Ovary (tissue), 9 donors: ENCODE results near the gene CCDC28A. TPM values are rescaled to one million over a fixed set of nuclear protein-coding genes. Genes with fewer than 3 reads are reported as not detected.
A peak's percentile ranks its signal among the peaks of the same experiment; 100 is the strongest.

ENCODE experiments used
- DNase-seq, 5 donors: peaks; one replicate each; pipeline ENCODE4 v3.0.0-alpha.2; 2019 to 2020
- H3K27ac ChIP-seq, 2 donors: fragments of 200-600 bp; one replicate each; pipeline versions ENCODE4 v1.5.1 to v1.8.0; 2019 to 2022
- H3K27me3 ChIP-seq: fragments of 200-600 bp; one replicate; pipeline ENCODE4 v1.8.0; 2022
- H3K36me3 ChIP-seq: fragments of 200-600 bp; sonication (generic); one replicate; pipeline ENCODE4 v1.5.1; 2019
- H3K4me1 ChIP-seq: one replicate; pipeline ENCODE4 v1.8.1; 2013; ENCODE audit warnings: mild to moderate bottlenecking, moderate library complexity; ENCODE audit not compliant: insufficient read depth
- H3K4me3 ChIP-seq: fragments of 200-600 bp; sonication (generic); one replicate; pipeline ENCODE4 v1.5.1; 2017
- H3K9me3 ChIP-seq, 2 donors: fragments of 200-600 bp in 1 of 2; sonication (generic) in 1 of 2; one replicate each; pipeline versions ENCODE4 v1.5.1 to v1.8.1; 2013 to 2019; ENCODE audit warnings: mild to moderate bottlenecking in 1 of 2, moderate library complexity in 1 of 2
- CTCF ChIP-seq, 3 donors: fragments of 450-650 bp in 2 of 3; fragments of 200-600 bp in 1 of 3; IDR thresholded peaks; one replicate each; pipeline versions ENCODE4 v1.5.1 to v1.8.0; 2016 to 2022; ENCODE audit warnings: antibody characterized with exemption in 3 of 3, mild to moderate bottlenecking in 1 of 3
- EP300 ChIP-seq: sonication (generic); formaldehyde crosslinking; IDR thresholded peaks from one replicate; pipeline ENCODE4 v1.6.1; 2017; ENCODE audit warnings: antibody characterized with exemption
- POLR2A ChIP-seq: fragments of 450-650 bp; IDR thresholded peaks from one replicate; pipeline ENCODE4 v1.6.1; 2017; ENCODE audit warnings: antibody characterized with exemption, mild to moderate bottlenecking, moderate library complexity
- WGBS, 3 donors: extraction: QIAGEN DNeasy Blood & Tissue Kit in 1 of 3; methylation state at CpG; one replicate each; pipeline versions ENCODE4 v1.1.5 to v1.1.7; 2013 to 2017; 5-methylcytosine and 5-hydroxymethylcytosine counted together
- intact Hi-C, 4 donors: fragments of 100-400 bp; cut with DNase I; formaldehyde crosslinking; loops; one replicate each; pipeline versions ENCODE4 v1.11.0 to v1.15.1; 2022 to 2023
- polyA plus RNA-seq, 2 donors: library from polyadenylated mRNA; stranded (reverse); fragments of 200-250 nt in 1 of 2; fragments of 350-450 nt in 1 of 2; fragmentation: Illumina TruSeq in 1 of 2; extraction: RNeasy Lipid Tissue Mini Kit (QIAGEN cat#74804) in 1 of 2; gene quantifications; one replicate each; pipeline ENCODE4 v1.2.3, GENCODE V29; 2013 to 2014
- total RNA-seq, 7 donors: library from RNA; depleted of rRNA in 2 of 7; stranded (reverse); fragments of >200 nt in 2 of 7; fragmentation: NEBNext Ultra II Directional in 3 of 7; extraction: Animal tissue kit (Norgen Biotek cat#: 25700) in 3 of 7; gene quantifications; one replicate each; pipeline versions ENCODE4 v1.1.0 to v1.2.4, GENCODE V29; 2016 to 2023
- donor health status: DM: no; HTN: no; CAD: no; lungs with moderate emphysema.
- donor health status: DM: no; HTN: no; CAD: no.
- donor health status: Bipolar disorder and iron deficiency.
- donor health status: DM: yes; HTN: yes; CAD: no.
- donor health status: DM: no; HTN: no; CAD: no.
- donor health status: DM: yes; HTN: yes; CAD: no.

CCDC28A gene
- total and polyA plus RNA-seq, 9 donors = 6.4 to 26.8 (median 14.0) TPM

- no peak for TF ChIP-seq CTCF (IDR thresholded peaks at IDR 0.05)
- TF ChIP-seq EP300 = no peak
- TF ChIP-seq POLR2A = no peak
- intact Hi-C loops = no loop called here
- no peaks in the 10 kb centered on the region for H3K36me3 ChIP-seq
- H3K4me1 ChIP-seq = peaks cover 3% of the 10 kb centered on the region
- H3K9me3 ChIP-seq = no peaks in the 10 kb centered on the region
- no peak overlapping the region for H3K27ac ChIP-seq
- DNase-seq = no peak
- peak overlapping the region; percentile 71 for H3K4me3 ChIP-seq
- WGBS, 3 donors = 20 to 24% (median 22%) methylated on average over 3 of the region's 3 CpGs
- H3K27me3 ChIP-seq = no peaks in the 10 kb centered on the region
Observed at GRCh38 chr6:138774370-138774769, 801 bp downstream of the CCDC28A start.

- Histone ChIP-seq H3K4me3 (no peak overlapping the region), H3K27me3 (no peaks in the 10 kb centered on the region), H3K9me3 (no peaks in the 10 kb centered on the region), H3K36me3 (no peaks in the 10 kb centered on the region), H3K27ac (no peak overlapping the region), H3K4me1 (peaks cover 3% of the 10 kb centered on the region)
- DNase-seq = no peak
- 94 to 98% (median 96%) methylated on average over 1 of the region's 1 CpG for WGBS, 3 donors
- TF ChIP-seq EP300 (no peak), CTCF (IDR thresholded peaks at IDR 0.05) (no peak), POLR2A (no peak)
- intact Hi-C loops = no loop called here
Observed at GRCh38 chr6:138776659-138777058, 3.1 kb downstream of the CCDC28A start.

GRCh38 chr6:138778331-138778730 lies 4.8 kb downstream of the CCDC28A start:
- no peak overlapping the region for H3K27ac ChIP-seq
- DNase-seq = no peak
- no peak overlapping the region for H3K4me3 ChIP-seq
- H3K36me3 ChIP-seq = no peaks in the 10 kb centered on the region
- TF ChIP-seq POLR2A (no peak), CTCF (IDR thresholded peaks at IDR 0.05) (no peak), EP300 (no peak)
- no peaks in the 10 kb centered on the region for H3K9me3 ChIP-seq
- H3K27me3 ChIP-seq = no peaks in the 10 kb centered on the region
- WGBS, 3 donors = 88 to 91% (median 90%) methylated on average over 6 of the region's 6 CpGs
- intact Hi-C loops = no loop called here
- peaks cover 3% of the 10 kb centered on the region for H3K4me1 ChIP-seq

- no peak overlapping the region for H3K4me3 ChIP-seq
- H3K36me3 ChIP-seq = no peaks in the 10 kb centered on the region
- H3K9me3 ChIP-seq = no peaks in the 10 kb centered on the region
- 71 to 77% (median 75%) methylated on average over 4 of the region's 4 CpGs for WGBS, 3 donors
- intact Hi-C loops = no loop called here
- no peak overlapping the region for H3K27ac ChIP-seq
- H3K27me3 ChIP-seq = no peaks in the 10 kb centered on the region
- DNase-seq = no peak
- H3K4me1 ChIP-seq = no peaks in the 10 kb centered on the region
- TF ChIP-seq POLR2A (no peak), EP300 (no peak), CTCF (IDR thresholded peaks at IDR 0.05) (no peak)
Observed at GRCh38 chr6:138782243-138782642, 8.7 kb downstream of the CCDC28A start.

- intact Hi-C loops = no loop called here
- Histone ChIP-seq H3K27ac (no peak overlapping the region), H3K9me3 (no peaks in the 10 kb centered on the region), H3K36me3 (no peaks in the 10 kb centered on the region), H3K4me1 (no peaks in the 10 kb centered on the region), H3K27me3 (no peaks in the 10 kb centered on the region), H3K4me3 (no peak overlapping the region)
- 47 to 68% (median 66%) methylated on average over 4 of the region's 4 CpGs for WGBS, 3 donors
- TF ChIP-seq EP300 (no peak), POLR2A (no peak), CTCF (IDR thresholded peaks at IDR 0.05) (no peak)
- no peak for DNase-seq
Observed at GRCh38 chr6:138785079-138785478, 11.5 kb downstream of the CCDC28A start.
